ENCODE data around the gene CACNB3.
"Not testable (repeated sequence)": the region's sequence is repeated elsewhere in the genome, so short reads cannot be mapped to it uniquely, and the experiment has no call there.

- not testable (repeated sequence) for TF ChIP-seq CTCF (IDR thresholded peaks at IDR 0.05; ENCODE audit: insufficient read depth, low read depth, low read length); EZH2 (IDR thresholded peaks at IDR 0.05; ENCODE audit: insufficient read depth, low read length)
Measured at GRCh38 chr12:48842021-48842420, 23.7 kb downstream of the CACNB3 start.

Data from astrocyte (in vitro differentiated cells and primary cell).